Measurements from ENCODE around the gene ETV6.

Gene ETV6

DNA sequence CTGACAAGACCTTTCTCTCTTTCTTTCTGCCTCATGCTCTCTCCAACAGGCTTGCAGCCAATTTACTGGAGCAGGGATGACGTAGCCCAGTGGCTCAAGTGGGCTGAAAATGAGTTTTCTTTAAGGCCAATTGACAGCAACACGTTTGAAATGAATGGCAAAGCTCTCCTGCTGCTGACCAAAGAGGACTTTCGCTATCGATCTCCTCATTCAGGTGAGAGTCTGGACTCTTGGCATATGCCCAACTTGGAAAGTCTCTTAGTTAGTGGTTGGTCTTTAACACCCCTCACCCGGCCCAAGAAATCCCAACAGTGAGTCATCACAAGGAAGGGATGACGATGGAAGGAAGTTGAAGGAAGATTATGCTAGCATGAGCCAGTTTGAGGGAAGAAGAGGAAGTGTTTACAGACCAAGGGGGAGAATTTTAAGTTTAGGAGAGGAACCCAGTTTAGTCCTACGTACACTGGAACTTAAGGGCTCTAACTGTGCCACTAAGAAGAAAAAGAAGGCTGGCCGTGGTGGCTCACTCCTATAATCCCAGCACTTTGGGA is 189.7 kb downstream of the ETV6 start:
- no peak overlapping the region for H3K4me3 ChIP-seq (replicated peaks in 1 of 2; ENCODE audit: low read depth in 2 of 2, low read length in 2 of 2)
- TF ChIP-seq, protein P1, sequence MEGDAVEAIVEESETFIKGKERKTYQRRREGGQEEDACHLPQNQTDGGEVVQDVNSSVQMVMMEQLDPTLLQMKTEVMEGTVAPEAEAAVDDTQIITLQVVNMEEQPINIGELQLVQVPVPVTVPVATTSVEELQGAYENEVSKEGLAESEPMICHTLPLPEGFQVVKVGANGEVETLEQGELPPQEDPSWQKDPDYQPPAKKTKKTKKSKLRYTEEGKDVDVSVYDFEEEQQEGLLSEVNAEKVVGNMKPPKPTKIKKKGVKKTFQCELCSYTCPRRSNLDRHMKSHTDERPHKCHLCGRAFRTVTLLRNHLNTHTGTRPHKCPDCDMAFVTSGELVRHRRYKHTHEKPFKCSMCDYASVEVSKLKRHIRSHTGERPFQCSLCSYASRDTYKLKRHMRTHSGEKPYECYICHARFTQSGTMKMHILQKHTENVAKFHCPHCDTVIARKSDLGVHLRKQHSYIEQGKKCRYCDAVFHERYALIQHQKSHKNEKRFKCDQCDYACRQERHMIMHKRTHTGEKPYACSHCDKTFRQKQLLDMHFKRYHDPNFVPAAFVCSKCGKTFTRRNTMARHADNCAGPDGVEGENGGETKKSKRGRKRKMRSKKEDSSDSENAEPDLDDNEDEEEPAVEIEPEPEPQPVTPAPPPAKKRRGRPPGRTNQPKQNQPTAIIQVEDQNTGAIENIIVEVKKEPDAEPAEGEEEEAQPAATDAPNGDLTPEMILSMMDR (IDR thresholded peaks at IDR 0.05; ENCODE audit: low read depth, low read length): no peak
- DNase-seq (ENCODE audit: low read depth in 2 of 2): peak; percentile 80 to 83

DNA sequence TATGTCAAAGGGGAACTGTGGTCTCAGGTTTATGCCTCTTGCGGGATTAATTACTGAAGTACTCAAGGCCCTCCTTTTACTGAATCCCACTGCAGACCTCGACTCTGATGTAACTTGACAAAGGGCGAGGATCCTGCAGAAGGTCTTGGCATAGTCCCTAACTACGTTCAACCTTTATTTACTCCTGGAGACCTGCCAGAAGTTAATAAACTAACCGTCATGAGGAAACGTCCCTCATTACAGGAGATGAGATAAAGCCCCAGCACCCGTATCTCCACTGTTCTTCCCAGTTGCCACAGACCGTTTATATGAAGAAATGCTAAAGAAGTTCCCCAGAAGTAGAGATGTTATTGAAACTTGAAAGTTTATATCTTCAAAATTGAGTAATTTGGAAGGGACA is 190.9 kb downstream of the ETV6 start:
- TF ChIP-seq, protein P1 (IDR thresholded peaks at IDR 0.05; ENCODE audit: low read depth, low read length): no peak
- no peak overlapping the region for H3K4me3 ChIP-seq (replicated peaks in 1 of 2; ENCODE audit: low read depth in 2 of 2, low read length in 2 of 2)
- peak in 1 of 2 donors; percentile 26 for DNase-seq (ENCODE audit: low read depth in 2 of 2)

DNA sequence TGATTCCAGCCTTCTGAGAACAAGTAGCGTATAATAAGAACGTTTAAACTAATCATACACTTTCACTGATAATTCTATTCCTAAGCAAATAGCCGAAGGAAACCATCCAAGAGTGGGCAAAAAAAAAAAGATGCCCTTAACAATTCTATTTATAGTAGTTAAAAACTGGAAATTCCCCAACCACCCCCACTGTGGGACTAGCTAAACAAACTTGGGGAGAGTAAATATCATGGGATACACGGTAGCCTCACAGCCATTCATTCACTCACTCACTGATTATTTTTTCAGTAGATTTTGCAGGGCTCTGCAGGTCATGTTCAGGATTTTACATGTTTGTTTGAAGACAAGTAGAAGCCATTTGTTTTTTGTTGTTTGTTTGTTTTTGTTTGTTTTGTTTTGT is 197.0 kb downstream of the ETV6 start:
- TF ChIP-seq, protein P1 (IDR thresholded peaks at IDR 0.05; ENCODE audit: low read depth, low read length): no peak
- no peak for DNase-seq (ENCODE audit: low read depth in 2 of 2)
- no peak overlapping the region for H3K4me3 ChIP-seq (replicated peaks in 1 of 2; ENCODE audit: low read depth in 2 of 2, low read length in 2 of 2)

DNA sequence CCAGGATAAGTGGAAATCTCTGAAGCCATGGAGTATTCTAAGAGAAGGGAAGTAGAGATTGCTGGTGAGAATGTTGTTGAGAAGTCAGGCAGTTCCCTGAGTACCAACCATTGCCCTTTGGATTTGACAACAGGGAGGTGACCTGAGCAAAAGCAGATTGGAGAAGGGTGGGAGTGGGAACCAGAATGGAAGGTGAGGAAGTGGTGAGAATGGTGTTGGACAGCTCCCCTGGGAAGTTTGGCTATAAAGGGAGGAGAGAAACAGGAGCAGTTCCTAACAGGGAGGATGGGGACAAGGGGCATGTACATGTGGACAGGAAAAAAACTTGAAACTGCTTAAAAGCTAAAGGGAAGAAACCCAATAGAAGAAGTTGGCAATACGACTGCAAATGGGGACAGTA is 198.1 kb downstream of the ETV6 start:
- H3K4me3 ChIP-seq (replicated peaks in 1 of 2; ENCODE audit: low read depth in 2 of 2, low read length in 2 of 2): no peak overlapping the region
- DNase-seq (ENCODE audit: low read depth in 2 of 2): no peak
- TF ChIP-seq, protein P1 (IDR thresholded peaks at IDR 0.05; ENCODE audit: low read depth, low read length): no peak

DNA sequence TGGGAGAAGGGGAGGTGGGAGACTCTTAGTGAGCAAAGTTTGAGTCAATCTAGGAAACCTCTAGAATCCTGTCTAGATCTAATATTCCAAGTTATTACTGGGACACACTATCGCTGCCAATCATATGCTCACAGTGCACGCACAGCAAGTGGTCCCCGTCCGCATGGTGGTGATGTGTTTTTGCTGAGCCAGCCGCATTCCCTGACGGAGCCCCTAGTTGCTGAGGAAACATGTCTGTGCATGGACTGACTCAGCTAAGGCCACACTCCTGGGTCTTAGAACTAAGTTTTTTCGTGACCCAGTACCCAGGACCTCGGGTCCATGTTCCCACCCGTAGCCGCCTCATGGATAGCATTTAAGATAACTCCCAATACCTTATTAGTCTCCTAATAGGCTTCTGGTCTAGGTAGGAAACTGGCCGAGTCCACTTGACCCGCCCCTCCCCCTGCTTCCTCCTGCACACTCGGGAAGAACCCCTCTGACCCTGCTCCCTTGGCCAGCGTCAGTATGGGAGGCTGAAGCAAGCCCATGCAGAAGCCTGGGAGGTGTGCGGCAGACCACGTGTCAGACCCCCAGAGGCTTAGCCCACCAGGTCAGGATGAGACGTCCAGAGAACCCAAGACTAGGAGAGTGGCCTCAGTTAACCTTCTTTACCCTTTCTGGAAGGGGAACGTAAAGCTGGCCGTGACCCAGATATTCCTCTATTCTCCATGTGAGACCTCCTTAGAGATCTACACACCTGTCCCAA is 200.5 kb downstream of the ETV6 start:
- no peak overlapping the region for H3K4me3 ChIP-seq (replicated peaks in 1 of 2; ENCODE audit: low read depth in 2 of 2, low read length in 2 of 2)
- TF ChIP-seq, protein P1 (IDR thresholded peaks at IDR 0.05; ENCODE audit: low read depth, low read length): no peak
- no peak for DNase-seq (ENCODE audit: low read depth in 2 of 2)

DNA sequence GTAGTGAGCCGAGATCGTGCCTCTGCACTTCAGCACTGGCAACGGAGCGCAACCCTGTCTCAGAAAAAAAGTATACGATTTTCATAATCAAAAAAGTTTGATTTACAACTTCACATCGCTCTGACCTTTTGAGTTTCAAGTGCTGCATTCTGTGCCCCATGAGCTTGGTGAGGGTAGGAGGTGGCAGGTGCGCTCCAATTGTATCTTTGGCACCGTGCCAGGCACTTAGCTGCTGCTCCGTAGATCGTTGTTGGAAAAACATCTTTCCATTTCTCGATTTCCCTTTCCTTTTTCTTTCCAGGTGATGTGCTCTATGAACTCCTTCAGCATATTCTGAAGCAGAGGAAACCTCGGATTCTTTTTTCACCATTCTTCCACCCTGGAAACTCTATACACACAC is 203.7 kb downstream of the ETV6 start:
- TF ChIP-seq, protein P1 (IDR thresholded peaks at IDR 0.05; ENCODE audit: low read depth, low read length): no peak
- no peak overlapping the region for H3K4me3 ChIP-seq (replicated peaks in 1 of 2; ENCODE audit: low read depth in 2 of 2, low read length in 2 of 2)
- DNase-seq (ENCODE audit: low read depth in 2 of 2): no peak

Measured in cardiac fibroblast (primary cell).